Mucosa of descending colon (tissue), 3 donors: ENCODE data around the gene SECISBP2. TPM values are rescaled to one million over a fixed set of nuclear protein-coding genes. Genes with fewer than 3 reads are reported as not detected.

Source experiments
- ATAC-seq: fragments of 200-7000 bp; cut with Tn5 transposase; one replicate; pipeline ENCODE4 v1.9.1; 2020; ENCODE audit warnings: mild to moderate bottlenecking, moderate library complexity
- DNase-seq, 3 donors: peaks; one replicate each; pipeline ENCODE4 v3.0.0-alpha.2; 2020
- H3K36me3 ChIP-seq: fragments of 200-600 bp; one replicate; pipeline ENCODE4 v1.8.0; 2021; ENCODE audit warnings: low read depth, mild to moderate bottlenecking
- H3K4me1 ChIP-seq: fragments of 200-600 bp; one replicate; pipeline ENCODE4 v1.8.0; 2021; ENCODE audit warnings: low read depth, mild to moderate bottlenecking
- H3K4me3 ChIP-seq: fragments of 200-600 bp; one replicate; pipeline ENCODE4 v1.8.0; 2021; ENCODE audit warnings: mild to moderate bottlenecking
- H3K9me3 ChIP-seq: fragments of 200-600 bp; one replicate; pipeline ENCODE4 v1.8.0; 2021; ENCODE audit warnings: mild to moderate bottlenecking
- CTCF ChIP-seq: fragments of 200-600 bp; IDR thresholded peaks from one replicate; pipeline ENCODE4 v1.8.0; 2022; ENCODE audit warnings: antibody characterized with exemption, mild to moderate bottlenecking
- intact Hi-C, 2 donors: fragments of 100-400 bp; cut with DNase I in 1 of 2; cut with micrococcal nuclease in 1 of 2; formaldehyde crosslinking; loops; one replicate each; pipeline versions ENCODE4 v1.11.0 to v1.11.1; 2022; cut with DNase I, micrococcal nuclease
- total RNA-seq, 3 donors: library from RNA; stranded (reverse); fragmentation: NEBNext Ultra II Directional in 2 of 3; extraction: Animal tissue kit (Norgen Biotek cat#: 25700) in 2 of 3; gene quantifications; one replicate each; pipeline versions ENCODE4 v1.2.1 to v1.2.4, GENCODE V29; 2021 to 2023
- donor health status: DM: no; HTN: no; CAD: no; lungs with moderate emphysema.
- donor health status: DM: no; HTN: no; CAD: no.
- donor health status: DM: no; HTN: yes; CAD: no.

Gene SECISBP2
- total RNA-seq, 3 donors from 2014 or later, result 49.4 to 68.0 (median 50.2) TPM

DNA sequence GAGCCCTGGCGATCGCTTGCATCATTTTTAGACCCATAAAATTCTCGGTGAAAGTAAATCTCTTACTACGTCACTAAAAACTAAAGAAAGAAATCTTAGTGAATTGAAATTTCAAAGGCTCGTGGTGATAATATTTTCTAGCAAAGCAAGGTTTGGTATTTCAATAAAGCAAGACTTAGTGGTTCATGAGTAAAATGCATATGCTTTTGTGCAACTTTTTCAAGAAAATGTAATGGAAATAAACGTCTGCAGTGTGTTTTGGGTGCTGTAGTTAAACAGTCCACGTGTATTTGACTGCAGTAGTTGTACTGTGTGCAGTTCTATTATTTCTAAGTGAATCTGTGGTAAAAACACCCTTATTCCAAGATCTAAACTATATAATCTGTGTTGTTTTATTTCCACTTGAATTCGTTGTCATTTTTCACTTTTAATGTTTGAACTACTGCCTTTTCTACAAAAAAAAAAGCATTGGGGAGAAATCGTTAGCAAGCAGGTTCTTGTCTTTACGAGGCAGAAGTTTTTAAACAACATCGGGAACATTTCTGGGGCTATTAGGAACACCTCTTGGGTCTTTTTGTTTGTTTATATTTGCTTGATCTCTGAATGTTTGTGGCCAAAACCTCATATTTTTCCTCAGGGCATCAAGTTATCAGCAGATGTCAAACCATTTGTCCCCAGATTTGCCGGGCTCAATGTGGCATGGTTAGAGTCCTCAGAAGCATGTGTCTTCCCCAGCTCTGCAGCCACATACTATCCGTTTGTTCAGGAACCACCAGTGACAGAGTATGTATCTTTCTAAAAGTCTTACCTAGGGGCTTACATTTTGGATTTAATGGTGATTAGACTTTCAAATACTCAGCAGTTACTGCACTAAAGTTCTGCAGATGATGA, 960 bp downstream of the SECISBP2 start:
- no peak for TF ChIP-seq CTCF
- intact Hi-C loops, result no loop called here
- peak in 1 of 3 donors; percentile 14 for DNase-seq
- H3K36me3 ChIP-seq, result no peaks in the 10 kb centered on the region
- peaks cover 12% of the 10 kb centered on the region for H3K4me1 ChIP-seq
- H3K4me3 ChIP-seq, result peak overlapping the region; percentile 61
- H3K9me3 ChIP-seq, result no peaks in the 10 kb centered on the region
- ATAC-seq, result no peak

DNA sequence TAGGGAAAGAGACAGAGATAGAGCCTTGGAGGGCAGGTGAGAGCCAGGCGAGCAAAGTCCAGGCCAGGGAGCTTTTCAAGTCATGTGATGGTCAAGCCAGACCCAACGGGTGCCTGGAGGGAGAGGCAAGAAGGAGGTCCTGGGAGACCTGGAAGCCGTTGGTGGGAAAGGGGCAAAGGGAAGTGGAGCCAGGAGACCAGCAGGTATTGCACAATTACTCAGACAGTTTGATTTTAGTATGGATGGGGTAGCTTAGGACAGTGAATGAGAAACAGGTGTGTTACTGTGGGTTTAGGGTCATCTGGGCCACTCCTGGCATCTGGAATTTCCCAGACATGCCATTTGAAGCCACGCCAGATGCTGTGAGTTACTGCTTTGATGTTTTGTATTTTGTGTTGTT, 5.1 kb downstream of the SECISBP2 start:
- intact Hi-C loops, result loop anchor here (5.0 to 10.0 kb wide), 2 partner anchors 224 to 231 kb away; no protein-coding TSS in a partner anchor
- no peak overlapping the region for H3K4me3 ChIP-seq
- no peaks in the 10 kb centered on the region for H3K9me3 ChIP-seq
- no peak for TF ChIP-seq CTCF
- peaks cover 6% of the 10 kb centered on the region for H3K4me1 ChIP-seq
- no peak for DNase-seq
- peaks cover under 1% of the 10 kb centered on the region for H3K36me3 ChIP-seq
- no peak for ATAC-seq

- no peaks in the 10 kb centered on the region for H3K9me3 ChIP-seq
- ATAC-seq, result no peak
- DNase-seq, result no peak
- intact Hi-C loops, result loop anchor here in 1 of 2 donors (10.0 kb wide), 1 partner anchor 229 kb away; no protein-coding TSS in a partner anchor
- no peak overlapping the region for H3K4me3 ChIP-seq
- TF ChIP-seq CTCF, result no peak
- H3K4me1 ChIP-seq, result no peaks in the 10 kb centered on the region
- H3K36me3 ChIP-seq, result peaks cover 21% of the 10 kb centered on the region
These were observed 7.4 kb downstream of the SECISBP2 start for GRCh38 chr9:89325733-89326132.

DNA sequence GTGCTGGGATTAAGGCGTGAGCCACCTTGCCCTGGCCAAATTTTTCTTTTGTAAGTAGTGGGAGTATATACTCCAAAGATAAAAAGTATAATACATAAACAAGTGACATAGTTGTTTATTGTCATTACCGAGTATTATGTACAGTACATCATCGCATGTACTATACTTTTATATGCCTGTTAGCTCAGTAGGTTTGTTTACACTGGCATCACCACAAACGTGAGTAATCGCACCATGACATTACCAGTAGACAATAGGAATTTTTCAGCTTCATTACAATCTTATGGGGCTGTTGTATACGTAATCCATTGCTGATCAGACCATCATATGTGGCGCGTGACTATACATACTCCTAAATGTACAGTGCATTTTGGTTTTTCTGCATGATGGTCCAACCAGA, 9.8 kb downstream of the SECISBP2 start:
- H3K36me3 ChIP-seq, result peaks cover 26% of the 10 kb centered on the region
- intact Hi-C loops, result loop anchor here in 1 of 2 donors (10.0 kb wide), 1 partner anchor 227 kb away; no protein-coding TSS in a partner anchor

DNA sequence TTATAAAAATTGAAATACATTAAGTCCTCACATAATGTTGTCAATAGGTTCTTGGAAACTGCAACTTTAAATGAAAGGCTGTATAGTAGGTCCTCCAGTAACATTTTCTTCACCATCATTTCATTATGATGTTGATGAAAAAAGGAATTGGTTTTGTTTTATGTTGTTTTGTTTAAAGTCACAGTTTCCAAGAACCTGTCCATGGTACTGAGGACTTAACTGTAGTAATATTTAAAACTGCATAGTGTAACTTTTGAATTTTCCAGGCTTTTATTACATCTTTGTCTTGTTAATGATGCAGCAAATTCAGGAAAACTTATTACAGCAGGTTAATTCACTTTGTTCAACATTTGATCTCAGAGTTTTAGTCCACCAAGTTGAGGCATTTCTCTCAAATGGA, 11.6 kb downstream of the SECISBP2 start:
- H3K4me3 ChIP-seq, result no peak overlapping the region
- no peak for ATAC-seq
- peaks cover 32% of the 10 kb centered on the region for H3K36me3 ChIP-seq
- no peak for TF ChIP-seq CTCF
- no peaks in the 10 kb centered on the region for H3K9me3 ChIP-seq
- H3K4me1 ChIP-seq, result no peaks in the 10 kb centered on the region
- intact Hi-C loops, result loop anchor here in 1 of 2 donors (10.0 kb wide), 1 partner anchor 225 kb away; no protein-coding TSS in a partner anchor
- DNase-seq, result no peak

More for the DNA sequence above, 9.8 kb downstream of the SECISBP2 start:
- Histone ChIP-seq H3K4me1 (no peaks in the 10 kb centered on the region), H3K9me3 (no peaks in the 10 kb centered on the region), H3K4me3 (no peak overlapping the region)
- DNase-seq (no peak), ATAC-seq (no peak)
- TF ChIP-seq CTCF, result no peak
